ENCODE measurements around the gene FOXM1.

DNA sequence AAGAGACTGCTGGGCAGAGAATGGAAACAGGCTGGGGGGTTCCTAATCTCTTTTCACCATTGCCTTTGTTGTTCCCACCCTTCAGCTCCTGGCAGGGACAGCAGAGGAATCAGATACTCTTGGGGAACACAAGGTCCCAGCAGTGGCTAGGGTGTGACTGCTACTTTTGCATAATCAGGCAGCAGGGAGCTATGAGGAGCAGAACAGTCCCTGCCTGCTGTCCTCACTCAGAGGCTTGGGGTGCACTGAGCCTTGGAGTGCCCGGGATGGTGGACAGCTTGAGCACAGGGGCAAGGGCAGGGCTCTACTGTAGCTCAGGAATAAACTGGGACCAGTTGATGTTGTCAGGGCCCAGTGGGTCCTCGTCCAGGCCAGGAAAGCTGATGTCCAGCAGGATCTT is 18.6 kb downstream of the FOXM1 start:
- TF ChIP-seq GATA2 (IDR thresholded peaks at IDR 0.05; ENCODE audit: low read depth, low read length): no peak
- TF ChIP-seq GATA3 (IDR thresholded peaks at IDR 0.05; ENCODE audit: low read depth, low read length): no peak

All from SH-SY5Y (cell line).